Lower leg skin (tissue), 4 donors: ENCODE data around the gene TSHZ2. TPM values are rescaled to one million over a fixed set of nuclear protein-coding genes. Genes with fewer than 3 reads are reported as not detected.
"Not testable (repeated sequence)": the region's sequence is repeated elsewhere in the genome, so short reads cannot be mapped to it uniquely, and the experiment has no call there.

Experiments
- DNase-seq, 2 donors: peaks; one replicate each; pipeline ENCODE4 v3.0.0-alpha.2; 2019; ENCODE audit warnings: low spot score in 2 of 2
- H3K4me3 ChIP-seq: fragments of 200-600 bp; sonication (generic); 2 replicates; pipeline ENCODE4 v1.5.1; 2017; ENCODE audit warnings: mild to moderate bottlenecking, low read depth; ENCODE audit not compliant: poor library complexity, severe bottlenecking
- POLR2A ChIP-seq, 2 donors: fragments of 450-650 bp; IDR thresholded peaks; one replicate each; pipeline ENCODE4 v1.6.1; 2016 to 2017; ENCODE audit warnings: antibody characterized with exemption in 2 of 2, mild to moderate bottlenecking in 1 of 2, moderate library complexity in 1 of 2
- WGBS, 2 donors: methylation state at CpG; one replicate each; pipeline ENCODE4 v1.1.5; 2018; 5-methylcytosine and 5-hydroxymethylcytosine counted together
- intact Hi-C: fragments of 100-400 bp; cut with DNase I; formaldehyde crosslinking; loops from one replicate; pipeline ENCODE4 v1.15.0; 2023; ENCODE audit warnings: low total_unique reads
- total RNA-seq, 4 donors: library from RNA; depleted of rRNA; stranded (reverse); fragments of >200 nt; gene quantifications; one replicate each; pipeline ENCODE4 v1.1.0, GENCODE V29; 2016
- TF ChIP-seq, protein P1 (sequence below), 3 donors: fragments of 450-650 bp; IDR thresholded peaks; one replicate each; pipeline ENCODE4 v1.5.1; 2016; ENCODE audit warnings: antibody characterized with exemption in 3 of 3, mild to moderate bottlenecking in 3 of 3, moderate library complexity in 2 of 3

TSHZ2 gene
- total RNA-seq, 4 donors from 2014 or later, result 8.1 to 25.7 (median 10.5) TPM

DNA sequence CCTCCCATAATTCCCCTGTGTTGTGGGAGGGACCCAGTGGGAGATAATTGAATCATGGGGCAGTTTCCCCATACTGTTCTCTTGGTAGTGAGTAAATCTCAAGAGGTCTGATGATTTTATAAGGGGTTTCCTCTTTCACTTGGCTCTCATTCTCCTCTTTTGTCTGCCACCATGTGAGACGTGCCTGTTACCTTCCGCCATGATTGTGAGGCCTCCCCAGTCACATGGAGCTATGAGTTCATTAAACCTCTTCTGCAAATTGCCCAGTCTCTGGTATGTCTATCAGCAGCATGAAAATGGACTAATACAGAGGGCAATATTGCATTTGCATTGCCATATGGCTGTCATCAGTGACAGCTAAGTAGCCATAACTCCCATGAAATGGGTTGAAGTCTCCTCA lies 558.3 kb downstream of the TSHZ2 start:
- no peak overlapping the region for H3K4me3 ChIP-seq
- no peak for DNase-seq
- WGBS, 2 donors, result 67 to 73% methylated on average over 2 of the region's 2 CpGs
- TF ChIP-seq, protein P1, sequence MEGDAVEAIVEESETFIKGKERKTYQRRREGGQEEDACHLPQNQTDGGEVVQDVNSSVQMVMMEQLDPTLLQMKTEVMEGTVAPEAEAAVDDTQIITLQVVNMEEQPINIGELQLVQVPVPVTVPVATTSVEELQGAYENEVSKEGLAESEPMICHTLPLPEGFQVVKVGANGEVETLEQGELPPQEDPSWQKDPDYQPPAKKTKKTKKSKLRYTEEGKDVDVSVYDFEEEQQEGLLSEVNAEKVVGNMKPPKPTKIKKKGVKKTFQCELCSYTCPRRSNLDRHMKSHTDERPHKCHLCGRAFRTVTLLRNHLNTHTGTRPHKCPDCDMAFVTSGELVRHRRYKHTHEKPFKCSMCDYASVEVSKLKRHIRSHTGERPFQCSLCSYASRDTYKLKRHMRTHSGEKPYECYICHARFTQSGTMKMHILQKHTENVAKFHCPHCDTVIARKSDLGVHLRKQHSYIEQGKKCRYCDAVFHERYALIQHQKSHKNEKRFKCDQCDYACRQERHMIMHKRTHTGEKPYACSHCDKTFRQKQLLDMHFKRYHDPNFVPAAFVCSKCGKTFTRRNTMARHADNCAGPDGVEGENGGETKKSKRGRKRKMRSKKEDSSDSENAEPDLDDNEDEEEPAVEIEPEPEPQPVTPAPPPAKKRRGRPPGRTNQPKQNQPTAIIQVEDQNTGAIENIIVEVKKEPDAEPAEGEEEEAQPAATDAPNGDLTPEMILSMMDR (IDR thresholded peaks at IDR 0.05), result no peak
- TF ChIP-seq POLR2A (IDR thresholded peaks at IDR 0.05), result no peak
- intact Hi-C loops, result no loop called here

DNA sequence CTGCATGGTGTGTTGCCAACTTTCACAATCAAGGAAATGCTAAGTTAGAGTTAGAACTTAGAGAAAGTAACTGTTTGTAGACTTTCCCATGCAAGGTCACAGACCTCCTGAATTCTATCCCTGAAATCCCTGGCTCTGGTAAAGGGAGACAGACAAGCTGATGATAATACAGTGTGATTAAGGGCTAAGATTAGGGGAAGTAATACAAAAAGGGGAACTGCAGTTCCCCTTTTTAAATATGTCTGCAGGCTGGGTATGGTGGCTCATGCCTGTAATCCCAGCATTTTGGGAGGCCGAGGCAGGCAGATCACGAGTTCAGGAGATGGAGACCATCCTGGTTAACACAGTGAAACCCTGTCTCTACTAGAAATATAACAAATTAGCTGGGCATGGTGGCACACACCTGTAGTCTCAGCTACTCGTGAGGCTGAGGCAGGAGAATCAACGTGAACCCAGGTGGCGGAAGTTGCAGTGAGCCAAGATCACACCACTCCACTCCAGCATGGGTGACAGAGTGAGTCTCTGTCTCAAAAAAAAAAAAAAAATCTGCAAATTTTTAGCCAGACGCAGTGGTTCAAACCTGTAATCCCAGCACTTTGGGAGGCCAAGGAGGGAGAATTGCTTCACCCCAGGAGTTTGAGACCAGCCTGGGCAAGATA lies 560.6 kb downstream of the TSHZ2 start:
- DNase-seq, H3K4me3 ChIP-seq, intact Hi-C loops: not testable (repeated sequence)
- WGBS, 2 donors, result 88 to 89% methylated on average over 6 of the region's 6 CpGs

DNA sequence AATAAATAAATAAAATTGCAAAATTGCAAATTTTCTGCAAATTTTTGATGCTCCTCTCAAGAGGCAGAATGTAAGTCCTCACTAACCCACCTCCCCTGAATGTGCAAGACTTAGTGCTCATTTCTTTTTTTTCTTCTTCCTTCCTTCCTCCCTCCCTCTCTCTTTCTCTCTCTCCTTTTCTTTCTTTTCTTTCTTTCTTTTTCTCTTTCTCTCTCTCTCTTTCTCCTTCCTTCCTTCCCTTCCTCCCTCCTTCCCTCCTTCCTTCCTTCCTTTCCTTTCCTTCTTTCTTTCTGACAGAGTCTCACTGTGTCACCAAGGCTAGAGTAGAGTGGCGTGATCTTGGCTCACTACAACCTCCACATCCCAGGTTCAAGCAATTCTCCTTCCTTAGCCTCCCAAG lies 561.3 kb downstream of the TSHZ2 start:
- TF ChIP-seq, protein P1 (IDR thresholded peaks at IDR 0.05), result no peak
- no peak for TF ChIP-seq POLR2A (IDR thresholded peaks at IDR 0.05)
- intact Hi-C loops, result no loop called here
- no peak overlapping the region for H3K4me3 ChIP-seq
- no peak for DNase-seq
- 95 to 100% methylated on average over 1 of the region's 1 CpG for WGBS, 2 donors

DNA sequence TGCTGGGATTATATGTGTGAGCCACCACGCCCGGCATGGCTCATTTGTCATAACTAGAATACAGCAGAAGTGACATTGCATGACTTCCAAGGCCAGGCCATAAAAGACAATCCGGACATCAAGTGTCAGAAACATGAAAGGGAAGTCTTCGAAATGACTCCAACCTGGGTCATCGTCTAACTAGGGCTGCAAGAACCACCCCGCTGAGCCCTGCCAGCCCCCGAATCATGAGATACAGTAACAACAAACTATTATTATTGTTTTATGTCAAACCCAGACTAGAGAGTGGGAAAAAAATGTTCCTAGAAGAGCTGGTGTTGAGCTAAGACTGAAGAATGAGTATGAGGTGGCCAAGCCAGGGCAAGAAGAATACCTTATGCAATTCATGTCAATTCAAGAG lies 561.9 kb downstream of the TSHZ2 start:
- no peak overlapping the region for H3K4me3 ChIP-seq
- TF ChIP-seq, protein P1 (IDR thresholded peaks at IDR 0.05), result no peak
- no peak for TF ChIP-seq POLR2A (IDR thresholded peaks at IDR 0.05)
- DNase-seq, result no peak
- intact Hi-C loops, result no loop called here
- WGBS, 2 donors, result 80 to 84% methylated on average over 7 of the region's 7 CpGs

DNA sequence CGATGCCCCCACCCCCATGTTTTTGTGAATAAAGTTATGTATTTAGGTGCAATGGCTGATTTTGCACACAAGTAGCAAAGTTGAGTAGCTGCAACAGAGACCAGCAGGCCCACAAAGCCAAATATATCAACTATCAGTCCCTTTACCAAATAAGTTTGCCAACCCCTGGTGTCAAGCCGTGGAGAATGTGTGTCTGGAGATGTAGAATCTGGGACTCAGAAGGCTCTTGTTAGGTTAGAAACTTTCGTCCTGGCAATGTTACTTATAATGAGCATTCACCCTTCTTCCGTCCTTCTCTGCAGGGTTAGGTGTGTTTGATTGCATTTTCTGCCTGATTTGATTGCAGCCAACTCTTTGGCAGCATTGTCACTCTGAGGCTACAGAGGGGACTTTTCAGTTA lies 563.7 kb downstream of the TSHZ2 start:
- DNase-seq, result no peak
- no peak overlapping the region for H3K4me3 ChIP-seq
- intact Hi-C loops, result no loop called here
- WGBS, 2 donors, result 82 to 91% methylated on average over 4 of the region's 4 CpGs
- TF ChIP-seq, protein P1 (IDR thresholded peaks at IDR 0.05), result no peak
- no peak for TF ChIP-seq POLR2A (IDR thresholded peaks at IDR 0.05)

DNA sequence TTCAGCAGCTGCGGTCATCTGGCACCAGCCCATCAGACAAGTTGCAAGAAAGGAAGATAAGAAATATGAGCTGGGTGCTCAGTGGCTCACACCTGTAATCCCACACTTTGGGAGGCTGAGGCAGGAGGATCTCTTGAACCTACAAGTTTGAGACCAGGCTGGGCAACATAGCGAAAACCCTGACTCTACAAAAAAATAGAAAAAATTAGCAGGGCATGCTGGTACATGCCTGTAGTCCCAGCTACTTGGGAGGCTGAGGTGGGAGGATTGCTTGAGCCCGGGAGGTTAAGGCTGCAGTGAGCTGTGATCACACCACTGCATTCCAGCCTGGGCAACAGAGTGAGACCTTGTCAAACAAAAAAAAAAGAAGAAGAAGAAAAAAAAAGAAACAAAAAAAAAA lies 564.2 kb downstream of the TSHZ2 start:
- intact Hi-C loops, DNase-seq, H3K4me3 ChIP-seq: not testable (repeated sequence)
- 79 to 94% methylated on average over 3 of the region's 3 CpGs for WGBS, 2 donors

DNA sequence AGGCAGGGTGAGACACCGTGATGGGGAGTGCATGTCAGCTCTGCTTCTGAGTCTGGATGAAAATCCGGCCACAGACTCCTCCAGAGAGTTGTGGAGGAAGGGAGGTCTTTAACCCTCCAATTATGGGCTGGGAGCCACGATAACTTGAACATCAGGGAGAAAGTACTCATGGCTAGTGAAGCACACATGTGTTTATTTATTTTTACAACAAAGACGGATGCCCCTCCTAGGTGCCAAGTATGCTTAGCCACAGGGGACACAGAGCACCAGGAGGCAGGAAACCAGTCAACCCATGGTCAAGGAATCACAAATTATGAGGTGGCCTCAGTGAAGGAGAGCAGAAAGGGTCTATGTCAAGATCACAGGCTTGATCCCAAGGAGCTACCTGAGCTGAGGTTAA lies 567.4 kb downstream of the TSHZ2 start:
- WGBS, 2 donors, result 50 to 64% methylated on average over 4 of the region's 4 CpGs
- DNase-seq, result no peak
- intact Hi-C loops, result no loop called here

More for the DNA sequence above, 567.4 kb downstream of the TSHZ2 start:
- TF ChIP-seq POLR2A (IDR thresholded peaks at IDR 0.05), result no peak
- TF ChIP-seq, protein P1 (IDR thresholded peaks at IDR 0.05), result no peak
- H3K4me3 ChIP-seq, result no peak overlapping the region
